HG02763 (cell line): ENCODE results near the gene NSDHL.

Experiments
- ATAC-seq: cut with Tn5 transposase; IDR thresholded peaks from one replicate; pipeline ENCODE4 v1.9.1; 2021; ENCODE audit warnings: mild to moderate bottlenecking, moderate library complexity; ENCODE audit not compliant: unreplicated experiment

NSDHL gene

DNA sequence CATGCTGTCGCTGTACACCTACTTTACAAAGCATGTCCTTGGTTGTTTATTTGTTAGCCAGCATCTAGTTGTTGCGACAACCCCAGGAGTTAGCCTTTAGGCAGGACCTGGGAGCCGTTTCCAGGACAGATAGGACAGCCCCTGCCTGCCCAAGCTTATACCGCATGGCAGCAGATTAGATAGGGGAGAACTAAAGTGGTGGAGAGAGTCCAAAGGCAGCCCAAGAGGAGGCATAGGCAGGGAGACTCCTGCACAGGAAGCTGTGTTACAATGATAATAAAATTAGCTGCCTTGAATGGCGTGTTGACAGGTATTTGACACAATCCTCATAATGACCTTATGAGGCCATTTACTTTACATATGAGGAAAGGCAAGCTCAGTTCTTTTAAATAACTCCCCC lies 13.0 kb downstream of the NSDHL start:
- no peak for ATAC-seq

DNA sequence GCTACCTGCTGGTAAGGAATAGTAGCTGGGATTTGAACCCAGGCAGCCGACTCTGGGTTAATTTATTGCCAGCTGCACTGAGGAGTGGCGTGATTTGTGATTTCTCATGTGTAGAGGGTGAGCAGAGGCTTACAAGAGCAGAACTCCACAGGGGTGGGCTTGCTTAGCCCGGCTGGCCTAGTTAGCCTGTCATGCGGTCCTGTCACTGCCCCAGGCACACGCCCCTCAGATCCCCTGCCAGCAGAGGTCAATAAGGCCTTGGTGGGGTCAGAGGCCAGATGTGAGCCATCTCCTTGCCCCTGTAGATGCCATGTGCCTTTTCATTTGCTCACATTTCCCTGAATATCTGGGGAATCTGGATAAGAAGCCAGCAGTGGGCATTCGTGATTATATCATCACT lies 13.4 kb downstream of the NSDHL start:
- no peak for ATAC-seq

DNA sequence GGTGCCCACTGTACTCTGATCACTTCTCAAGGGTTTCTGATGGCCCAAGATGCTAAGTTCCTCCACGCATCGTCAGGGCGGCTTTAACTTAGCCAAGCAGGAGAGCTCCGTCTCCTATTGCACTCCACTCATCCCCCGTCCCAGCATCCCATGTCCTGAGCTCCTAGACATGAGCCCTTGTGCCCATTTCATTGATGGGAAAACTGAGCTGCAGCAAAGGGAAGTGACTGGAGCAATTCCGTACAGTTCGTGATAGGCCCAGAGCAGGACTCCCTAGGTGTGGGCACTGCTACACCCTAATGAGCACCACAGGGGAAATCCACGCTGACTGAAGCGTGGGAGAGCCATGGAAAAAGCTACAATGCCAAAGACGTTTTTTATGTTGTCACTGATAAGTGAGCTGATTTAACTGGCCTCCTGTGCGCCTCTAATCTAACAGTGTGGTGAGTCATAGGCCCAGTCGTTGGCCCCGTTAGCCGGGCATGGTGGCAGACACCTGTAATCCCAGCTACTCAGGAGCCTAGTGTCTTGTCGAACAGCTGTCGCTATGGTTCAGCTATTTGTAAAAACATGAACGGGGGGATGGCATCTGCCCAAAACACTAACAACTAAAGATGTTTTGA lies 14.9 kb downstream of the NSDHL start:
- ATAC-seq: no peak

DNA sequence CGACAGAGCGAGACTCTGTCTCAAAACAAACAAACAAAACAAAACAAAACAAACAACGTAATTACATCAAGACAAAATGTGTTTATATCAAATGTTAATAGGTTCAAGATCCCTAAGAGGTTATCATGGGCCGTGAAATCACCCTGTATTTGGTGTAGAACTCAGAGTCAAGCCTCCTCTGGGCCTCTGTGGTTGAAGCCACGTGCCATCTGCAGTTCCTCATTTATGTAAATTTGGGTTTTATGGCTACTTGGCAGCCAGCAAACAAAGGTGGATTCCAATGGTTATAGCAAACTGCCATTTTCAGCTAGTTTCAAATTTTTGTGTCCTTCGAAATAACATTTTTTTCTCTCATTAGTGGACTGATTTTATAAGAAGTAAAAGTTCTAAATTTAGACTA lies 16.4 kb downstream of the NSDHL start:
- no peak for ATAC-seq

DNA sequence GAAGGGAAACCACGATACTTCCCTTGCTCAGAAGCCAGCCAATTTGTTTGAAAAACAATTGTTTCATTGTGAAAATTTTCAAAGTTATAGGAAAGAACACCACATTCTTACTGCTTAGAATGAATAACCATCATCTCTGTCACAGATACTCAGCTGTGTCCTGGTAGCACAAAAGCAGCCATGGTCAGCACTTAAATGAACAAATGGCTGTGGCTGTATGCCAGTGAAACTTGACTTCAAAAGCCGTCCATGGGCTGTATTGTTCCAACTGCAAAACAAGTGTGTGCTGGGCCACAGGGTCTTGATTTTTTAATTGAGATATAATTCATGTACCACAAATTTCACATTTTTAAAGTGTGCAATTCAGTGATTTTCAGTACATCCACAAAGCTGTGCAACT lies 19.6 kb downstream of the NSDHL start:
- no peak for ATAC-seq

DNA sequence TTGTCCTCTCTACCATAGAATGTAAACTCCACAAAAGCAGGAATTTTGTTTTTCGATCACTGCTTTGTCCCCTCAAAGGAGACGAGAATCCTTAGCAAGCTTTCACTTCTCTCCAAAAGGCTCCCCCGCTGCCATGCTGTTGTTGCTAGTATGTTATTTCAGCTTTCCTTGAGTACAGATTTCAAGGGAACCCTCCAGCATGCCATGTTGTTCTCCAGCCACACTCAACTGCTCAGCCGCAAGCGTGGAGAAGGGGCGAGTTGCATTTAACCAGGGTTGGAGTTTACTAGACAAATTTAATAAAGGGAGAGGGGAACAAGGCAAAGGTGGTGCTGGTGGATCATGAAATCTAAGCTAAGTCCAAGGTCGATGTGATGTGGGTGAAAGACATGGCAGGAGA lies 23.1 kb downstream of the NSDHL start:
- no peak for ATAC-seq

DNA sequence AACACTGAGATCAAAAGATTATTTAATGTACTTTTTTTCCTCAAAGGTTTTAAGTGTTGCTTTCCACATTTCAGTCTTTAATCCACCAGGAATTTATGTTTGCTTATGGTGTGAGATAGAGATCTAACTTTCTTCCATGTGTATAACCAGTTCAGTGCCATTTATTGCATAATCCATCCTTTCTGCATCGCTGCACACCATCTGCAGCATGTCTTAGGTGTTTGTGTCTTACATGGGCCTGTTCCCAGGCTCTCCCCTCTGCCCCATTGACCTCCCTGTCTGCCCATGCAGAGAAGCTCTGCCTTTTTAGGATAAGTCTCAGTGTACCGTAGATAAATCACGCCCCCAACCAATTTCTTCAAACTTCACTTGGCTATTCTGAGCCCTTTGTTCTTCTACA lies 30.3 kb downstream of the NSDHL start:
- ATAC-seq: no peak

DNA sequence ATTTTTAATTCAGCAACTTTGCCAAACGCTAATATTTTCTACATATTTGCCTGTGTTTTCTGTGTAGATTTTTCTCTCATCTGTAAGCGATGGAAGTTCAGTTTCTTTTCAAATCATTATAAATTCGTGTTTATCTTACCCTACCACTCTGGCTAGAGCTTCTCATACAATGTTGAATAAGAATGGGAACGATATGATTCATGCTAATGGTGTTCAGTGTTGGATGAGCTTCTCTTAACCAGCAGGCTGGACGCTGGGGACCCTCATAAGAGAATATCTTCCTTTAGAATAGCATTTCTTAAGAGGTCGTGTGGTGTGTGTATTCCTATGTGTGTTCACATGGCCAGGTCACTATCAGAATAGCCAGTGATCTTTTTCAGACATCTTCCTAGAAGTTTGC lies 31.0 kb downstream of the NSDHL start:
- no peak for ATAC-seq

DNA sequence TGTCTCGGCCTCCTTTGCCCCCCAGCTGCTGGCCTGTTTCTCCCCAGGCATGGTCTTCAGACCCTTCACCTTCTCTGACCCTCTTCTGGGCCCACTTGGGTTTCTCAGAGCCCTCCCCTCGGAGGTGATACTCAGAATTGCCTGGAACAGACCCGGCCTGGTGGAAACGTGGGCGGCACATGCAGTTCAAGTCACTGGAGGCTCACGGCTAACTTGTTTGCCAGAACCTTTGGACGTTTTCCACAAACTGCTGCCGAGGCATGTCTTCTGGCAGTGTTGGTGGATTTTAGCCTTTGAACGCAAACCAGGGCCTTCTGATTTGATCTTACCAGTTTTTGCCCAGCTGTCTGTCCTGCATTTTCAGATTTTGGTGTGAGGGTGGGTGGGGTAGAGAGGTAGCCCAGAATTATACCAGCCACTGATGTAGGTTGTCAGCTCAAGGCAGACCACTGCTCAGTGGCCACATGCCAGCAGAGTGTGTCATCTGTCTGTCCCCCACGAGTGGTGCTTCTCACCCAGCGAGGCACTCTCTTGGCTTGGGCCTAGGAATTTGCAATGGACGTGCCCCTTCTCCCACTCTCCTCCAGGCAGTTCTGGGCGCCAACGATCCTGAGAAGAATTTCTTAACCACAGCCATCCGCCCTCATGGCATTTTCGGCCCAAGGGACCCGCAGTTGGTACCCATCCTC lies 34.5 kb downstream of the NSDHL start:
- ATAC-seq: no peak

DNA sequence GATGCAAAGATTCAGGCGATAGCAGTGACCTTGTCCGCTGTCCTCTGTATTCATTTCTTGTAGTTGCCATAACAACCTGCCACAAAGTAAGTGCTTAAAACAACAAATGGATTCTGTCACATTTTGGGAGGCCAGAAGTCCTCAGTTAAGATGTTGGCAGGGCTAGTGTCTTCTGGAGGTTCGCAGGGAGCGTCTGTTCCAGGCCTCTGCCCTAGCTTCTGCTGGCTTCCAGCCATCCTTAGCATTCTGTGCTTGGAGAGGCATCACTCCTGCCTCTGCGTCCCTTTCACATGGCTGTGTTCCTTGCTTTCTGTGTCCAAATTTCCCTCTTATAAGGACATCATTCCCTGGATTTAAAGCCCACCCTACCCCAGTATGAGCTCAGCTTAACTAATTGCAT lies 35.5 kb downstream of the NSDHL start:
- no peak for ATAC-seq

DNA sequence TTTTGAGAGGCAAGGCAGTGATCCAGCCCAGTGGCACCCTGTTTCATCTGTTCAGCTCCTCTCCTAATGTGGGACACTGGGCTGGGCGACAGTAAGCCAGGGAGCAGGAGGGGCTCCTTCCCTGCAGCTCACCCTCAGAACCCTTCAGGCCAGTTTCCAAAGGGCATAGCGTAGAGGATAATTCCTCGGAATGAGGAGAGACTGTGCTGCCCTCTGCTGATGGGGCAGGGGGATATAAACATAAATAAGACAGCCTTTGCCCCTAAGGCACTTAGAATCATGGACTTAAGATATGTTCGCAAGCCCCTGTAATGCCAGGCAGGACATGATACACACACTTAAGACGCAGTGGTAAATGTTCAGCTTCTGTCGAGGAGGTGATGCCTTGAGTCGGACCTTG lies 39.1 kb downstream of the NSDHL start:
- ATAC-seq: no peak

DNA sequence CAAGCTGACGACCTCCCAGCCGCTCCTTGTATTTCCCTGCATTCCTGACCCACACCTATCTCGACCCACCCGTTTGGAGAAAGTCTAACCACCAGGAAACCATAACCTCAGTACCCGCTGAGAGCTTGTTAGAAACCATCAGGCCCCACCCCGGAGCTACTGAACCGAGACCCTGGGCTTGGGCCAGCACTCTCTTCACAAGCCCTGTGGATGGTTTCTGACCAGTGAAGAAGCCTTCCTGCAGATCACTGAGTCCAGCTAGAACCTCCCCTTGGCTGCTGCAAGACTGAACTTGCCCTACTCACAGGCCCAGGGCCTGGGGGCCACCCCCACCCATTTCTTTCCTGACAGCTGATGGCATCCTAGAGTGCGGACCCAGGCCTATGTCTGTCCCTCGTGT lies 40.4 kb downstream of the NSDHL start:
- ATAC-seq: no peak

DNA sequence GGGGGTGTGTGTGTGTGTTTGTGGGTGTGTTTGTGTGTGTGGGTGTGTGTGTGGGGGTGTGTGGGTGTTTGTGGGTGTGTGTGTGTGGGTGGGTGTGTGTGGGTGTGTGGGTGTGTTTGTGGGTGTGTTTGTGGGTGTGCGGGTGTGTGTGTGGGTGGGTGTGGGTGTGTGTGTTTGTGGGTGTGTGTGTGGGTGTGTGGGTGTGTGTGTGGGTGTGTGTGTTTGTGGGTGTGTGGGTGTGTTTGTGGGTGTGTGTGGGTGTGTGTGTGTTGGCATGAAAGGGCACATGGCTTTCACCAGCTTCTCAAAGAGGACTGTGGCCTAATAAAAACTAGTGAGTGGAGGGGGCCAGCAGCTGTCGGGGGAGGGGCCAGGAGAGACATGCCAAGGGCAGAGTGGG lies 41.7 kb downstream of the NSDHL start:
- no peak for ATAC-seq

DNA sequence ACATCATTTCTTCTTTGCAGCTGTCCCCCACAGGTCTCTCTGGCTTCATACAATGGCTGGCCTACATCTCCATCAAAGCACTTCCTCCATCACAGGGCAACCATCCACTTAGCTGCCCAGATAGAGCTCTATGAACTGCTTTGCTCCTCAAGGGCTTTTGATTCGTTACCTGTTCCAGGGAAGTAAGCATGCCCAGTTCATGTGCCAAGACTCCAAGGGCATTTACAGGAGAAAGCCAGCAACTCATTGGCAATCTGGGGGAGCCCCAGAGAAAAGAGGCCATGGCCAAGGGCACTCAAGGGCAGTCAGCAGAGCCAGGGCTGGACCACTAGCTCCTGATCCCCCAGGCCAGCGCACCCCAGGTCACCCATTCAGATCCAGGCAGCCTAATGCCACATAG lies 42.5 kb downstream of the NSDHL start:
- ATAC-seq: no peak

DNA sequence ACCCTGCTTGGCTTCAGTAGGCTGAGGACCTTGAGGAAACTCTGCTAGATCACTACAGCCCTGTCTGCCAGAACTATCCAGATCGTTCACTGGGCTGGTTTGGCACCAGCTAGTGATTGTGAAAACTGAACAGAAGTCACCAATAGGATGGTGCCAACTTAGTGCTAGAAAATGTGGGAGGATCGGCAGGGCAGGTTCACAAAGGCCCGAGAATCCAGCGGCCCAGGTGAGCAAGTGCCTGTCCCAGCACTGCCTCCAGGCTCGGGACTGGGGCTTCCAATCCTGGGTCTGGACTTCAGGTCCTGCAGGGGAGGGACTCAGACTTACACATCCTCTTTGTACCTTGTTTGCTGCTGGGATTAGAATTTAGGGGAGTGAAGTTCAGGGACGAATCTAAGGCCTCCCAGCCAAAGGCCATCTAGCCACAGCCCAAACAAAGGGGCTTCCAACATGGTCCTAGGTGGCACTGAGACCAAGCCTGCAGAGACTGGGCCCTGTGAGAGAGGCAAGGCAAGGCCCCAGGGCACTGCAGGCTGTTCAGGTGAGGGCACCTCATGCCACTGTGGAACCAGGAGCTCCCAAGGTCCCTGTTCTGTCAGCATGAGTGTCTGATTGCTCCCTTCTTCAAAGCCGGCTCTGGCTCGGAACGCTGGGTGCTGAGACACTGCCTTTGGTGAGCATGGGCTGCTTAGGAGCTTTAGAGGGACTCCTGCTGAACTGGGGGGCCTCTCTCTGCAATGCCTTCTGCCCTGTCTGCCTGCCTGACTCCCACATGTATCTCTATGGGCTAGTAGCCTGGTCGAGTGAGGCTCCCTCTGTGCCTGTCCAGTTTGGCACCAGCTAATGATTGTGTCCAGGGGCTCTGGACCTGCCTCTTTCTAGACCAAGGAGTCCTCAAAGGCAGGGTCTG lies 46.3 kb downstream of the NSDHL start:
- ATAC-seq: no peak

DNA sequence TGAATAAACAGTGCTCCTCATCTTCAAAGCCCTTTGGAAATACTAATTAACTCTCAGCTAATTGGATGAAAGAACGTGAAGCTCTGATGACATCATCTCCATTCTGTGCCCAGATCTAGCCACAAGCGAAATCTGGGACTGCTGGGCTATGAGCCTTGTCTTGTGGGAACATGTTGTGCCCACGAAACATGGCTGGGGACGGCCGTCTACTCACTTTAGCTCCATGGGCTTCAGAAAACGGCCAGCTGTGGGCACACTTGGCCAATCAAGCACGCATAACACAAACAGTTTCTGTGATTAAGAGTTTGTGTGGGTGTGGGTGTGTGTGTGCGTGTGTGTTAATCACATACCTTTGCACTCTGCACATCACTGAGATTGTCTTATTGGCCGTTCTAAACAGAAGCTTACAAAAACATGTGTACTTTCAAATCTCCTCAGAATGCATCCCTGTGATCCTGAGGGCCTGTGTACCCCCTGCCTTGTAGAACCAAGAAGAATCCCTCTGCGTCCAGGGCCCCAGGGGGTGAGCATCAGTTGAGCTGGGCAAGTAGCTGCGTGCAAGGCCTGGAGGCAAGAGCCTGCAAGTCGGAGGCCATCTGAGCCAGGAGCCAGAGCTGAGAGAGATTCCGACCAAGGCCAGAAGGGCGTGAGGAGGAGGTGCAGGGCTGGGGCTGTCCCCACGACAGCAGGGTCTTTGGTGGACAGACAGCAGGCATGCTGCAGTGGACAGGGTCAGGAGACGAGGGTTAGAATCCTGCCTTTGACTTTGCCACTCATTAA lies 48.3 kb downstream of the NSDHL start:
- no peak for ATAC-seq

DNA sequence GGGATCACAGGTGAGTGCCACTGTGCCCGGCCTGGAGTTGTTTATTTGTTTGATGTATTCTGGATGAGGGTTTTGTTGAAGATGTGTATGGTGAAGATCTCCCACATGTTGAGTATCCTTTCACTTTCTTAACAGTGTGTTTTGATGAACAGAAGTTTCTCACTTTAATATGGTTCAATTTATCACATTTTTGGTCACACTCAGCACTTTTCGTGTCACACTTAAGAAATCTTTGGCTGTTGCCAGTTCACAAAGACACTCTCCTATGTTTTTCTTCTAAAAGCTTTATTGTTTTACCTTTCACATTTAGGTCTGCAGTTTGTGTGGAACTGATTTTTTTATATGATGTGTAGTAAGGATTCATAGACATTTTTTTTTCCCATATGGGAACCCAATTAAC lies 50.4 kb downstream of the NSDHL start:
- ATAC-seq: no peak

DNA sequence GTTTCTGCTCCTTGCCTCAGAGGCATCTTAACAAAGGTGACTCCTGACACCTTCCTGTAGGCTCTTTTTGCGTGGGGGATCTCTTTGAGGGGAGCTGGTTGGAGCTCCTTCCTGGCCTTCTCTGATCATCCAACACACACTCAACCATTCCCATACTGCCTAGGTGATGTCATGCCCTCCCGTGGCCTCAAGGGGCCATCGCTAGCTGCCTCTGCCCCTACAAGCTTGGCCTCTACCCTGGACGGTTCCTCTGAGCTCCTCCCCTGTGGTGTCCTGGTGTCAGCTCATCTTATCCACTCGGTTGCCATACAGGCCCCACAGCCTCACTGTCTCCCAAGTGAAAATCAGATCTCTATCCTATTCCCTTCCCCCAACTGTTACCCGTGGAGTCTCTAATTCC lies 53.3 kb downstream of the NSDHL start:
- ATAC-seq: no peak

DNA sequence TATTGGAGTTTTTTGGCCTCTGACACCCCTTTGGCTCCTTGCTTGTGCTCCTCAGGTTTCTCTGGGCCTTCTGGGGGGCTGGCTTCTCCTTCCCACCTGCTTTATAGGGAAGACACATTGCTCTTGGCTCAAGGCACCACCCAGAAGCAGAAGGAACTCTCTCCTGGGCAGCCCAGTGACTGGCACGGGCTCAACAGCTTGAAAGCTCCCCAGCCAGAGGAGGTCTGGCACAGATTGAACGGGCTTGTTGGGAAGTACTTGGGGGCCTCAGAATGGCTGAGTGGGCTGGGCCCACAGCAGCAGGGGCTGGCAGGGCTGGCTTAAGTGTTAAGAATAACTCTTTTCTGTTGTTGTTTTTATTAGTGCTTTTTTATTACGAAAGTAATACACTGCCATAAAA lies 55.9 kb downstream of the NSDHL start:
- no peak for ATAC-seq

DNA sequence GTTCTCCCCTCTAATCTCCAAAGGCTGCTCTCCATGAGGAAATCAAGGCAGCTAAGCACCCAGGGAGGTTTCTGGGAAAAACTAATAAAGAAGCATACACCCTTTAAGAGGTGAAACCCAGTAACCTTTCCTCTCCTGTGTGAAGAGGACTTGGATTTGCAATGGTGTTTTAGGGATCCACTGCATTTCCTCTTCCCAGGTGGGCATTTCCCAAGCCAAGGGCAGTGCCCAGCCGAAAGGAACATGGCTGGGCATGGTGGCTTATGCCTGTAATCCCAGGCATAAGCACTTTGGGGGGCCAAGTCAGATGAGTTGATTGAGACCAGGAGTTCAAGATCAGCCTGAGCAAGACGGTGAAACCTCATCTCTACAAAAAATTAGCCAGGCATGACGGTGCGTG lies 61.6 kb downstream of the NSDHL start:
- ATAC-seq: no peak
